GM19397 (cell line): ENCODE results near the gene NAIP.
"Not testable (repeated sequence)": the region's sequence is repeated elsewhere in the genome, so short reads cannot be mapped to it uniquely, and the experiment has no call there.

Experiments used
- ATAC-seq: cut with Tn5 transposase; IDR thresholded peaks from one replicate; pipeline ENCODE4 v1.9.1; 2021; ENCODE audit warnings: mild to moderate bottlenecking, moderate library complexity; ENCODE audit not compliant: unreplicated experiment

NAIP gene

GRCh38 chr5:70931709-70932368, 93.3 kb downstream of the NAIP start:
- not testable (repeated sequence) for ATAC-seq

DNA sequence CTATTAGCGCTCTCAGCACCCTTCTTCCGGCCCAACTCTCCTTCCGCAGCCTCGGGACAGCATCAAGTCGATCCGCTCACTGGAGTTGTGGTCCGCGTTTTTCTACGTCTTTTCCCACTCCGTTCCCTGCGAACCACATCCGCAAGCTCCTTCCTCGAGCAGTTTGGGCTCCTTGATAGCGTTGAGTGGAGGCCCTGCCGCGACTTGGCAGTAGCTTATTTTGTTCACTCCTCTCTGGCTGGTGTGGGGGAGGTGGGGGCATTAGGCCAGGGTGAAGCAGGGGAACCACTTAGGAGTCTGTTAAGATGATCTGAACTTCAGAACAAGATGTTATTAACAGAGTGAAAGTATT, 100.0 kb downstream of the NAIP start:
- peak; percentile 43 for ATAC-seq
